Tibial nerve (tissue), 4 donors: Measurements from ENCODE around the gene KIF1B. TPM values are rescaled to one million over a fixed set of nuclear protein-coding genes. Genes with fewer than 3 reads are reported as not detected.

Source experiments
- DNase-seq, 2 donors: peaks; one replicate each; pipeline ENCODE4 v3.0.0-alpha.2; 2019; ENCODE audit warnings: low spot score in 2 of 2
- H3K27ac ChIP-seq, 4 donors: fragments of 200-600 bp; sonication (generic) in 3 of 4; one replicate each; pipeline ENCODE4 v1.5.1; 2017 to 2019; ENCODE audit warnings: mild to moderate bottlenecking in 1 of 4
- H3K27me3 ChIP-seq, 2 donors: fragments of 200-600 bp; sonication (generic) in 1 of 2; one replicate each; pipeline versions ENCODE4 v1.5.1 to v1.6.0; 2017 to 2019
- H3K36me3 ChIP-seq, 3 donors: fragments of 200-600 bp; sonication (generic); one replicate each; pipeline ENCODE4 v1.5.1; 2018 to 2019
- H3K4me1 ChIP-seq, 4 donors: fragments of 200-600 bp; sonication (generic) in 3 of 4; one replicate each; pipeline ENCODE4 v1.5.1; 2017 to 2019
- H3K4me3 ChIP-seq, 4 donors: fragments of 200-600 bp; sonication (generic) in 3 of 4; one replicate each; pipeline ENCODE4 v1.5.1; 2017 to 2019; ENCODE audit warnings: mild to moderate bottlenecking in 1 of 4, moderate library complexity in 1 of 4
- H3K9me3 ChIP-seq, 4 donors: fragments of 200-600 bp; sonication (generic) in 3 of 4; one replicate each; pipeline ENCODE4 v1.5.1; 2017 to 2019
- EP300 ChIP-seq, 2 donors: sonication (generic); formaldehyde crosslinking; IDR thresholded peaks; one replicate each; pipeline ENCODE4 v1.6.1; 2017; ENCODE audit warnings: antibody characterized with exemption in 2 of 2, mild to moderate bottlenecking in 1 of 2
- POLR2A ChIP-seq, 2 donors: fragments of 450-650 bp; IDR thresholded peaks; one replicate each; pipeline ENCODE4 v1.6.1; 2017; ENCODE audit warnings: antibody characterized with exemption in 2 of 2, mild to moderate bottlenecking in 2 of 2, moderate library complexity in 2 of 2
- WGBS, 2 donors: methylation state at CpG; one replicate each; pipeline ENCODE4 v1.1.5; 2018; 5-methylcytosine and 5-hydroxymethylcytosine counted together
- total RNA-seq, 4 donors: library from RNA; depleted of rRNA; stranded (reverse); fragments of >200 nt; gene quantifications; one replicate each; pipeline ENCODE4 v1.1.0, GENCODE V29; 2016
- TF ChIP-seq, protein P1 (sequence below), 5 experiments: fragments of 200-600 bp in 3 of 5; fragments of 450-650 bp in 2 of 5; sonication (generic) in 3 of 5; IDR thresholded peaks; one replicate each; pipeline ENCODE4 v1.5.1; 2016 to 2019; ENCODE audit warnings: antibody characterized with exemption in 5 of 5, mild to moderate bottlenecking in 3 of 5, moderate library complexity in 2 of 5

The KIF1B gene
- total RNA-seq, 4 donors from 2014 or later = 50.6 to 76.2 (median 66.0) TPM

GRCh38 chr1:10271869-10272268, 61.5 kb downstream of the KIF1B start:
- TF ChIP-seq POLR2A (IDR thresholded peaks at IDR 0.05) (no peak), EP300 (IDR thresholded peaks at IDR 0.05) (no peak)
- TF ChIP-seq, protein P1, sequence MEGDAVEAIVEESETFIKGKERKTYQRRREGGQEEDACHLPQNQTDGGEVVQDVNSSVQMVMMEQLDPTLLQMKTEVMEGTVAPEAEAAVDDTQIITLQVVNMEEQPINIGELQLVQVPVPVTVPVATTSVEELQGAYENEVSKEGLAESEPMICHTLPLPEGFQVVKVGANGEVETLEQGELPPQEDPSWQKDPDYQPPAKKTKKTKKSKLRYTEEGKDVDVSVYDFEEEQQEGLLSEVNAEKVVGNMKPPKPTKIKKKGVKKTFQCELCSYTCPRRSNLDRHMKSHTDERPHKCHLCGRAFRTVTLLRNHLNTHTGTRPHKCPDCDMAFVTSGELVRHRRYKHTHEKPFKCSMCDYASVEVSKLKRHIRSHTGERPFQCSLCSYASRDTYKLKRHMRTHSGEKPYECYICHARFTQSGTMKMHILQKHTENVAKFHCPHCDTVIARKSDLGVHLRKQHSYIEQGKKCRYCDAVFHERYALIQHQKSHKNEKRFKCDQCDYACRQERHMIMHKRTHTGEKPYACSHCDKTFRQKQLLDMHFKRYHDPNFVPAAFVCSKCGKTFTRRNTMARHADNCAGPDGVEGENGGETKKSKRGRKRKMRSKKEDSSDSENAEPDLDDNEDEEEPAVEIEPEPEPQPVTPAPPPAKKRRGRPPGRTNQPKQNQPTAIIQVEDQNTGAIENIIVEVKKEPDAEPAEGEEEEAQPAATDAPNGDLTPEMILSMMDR (IDR thresholded peaks at IDR 0.05) = no peak
- WGBS, 2 donors = 89 to 94% methylated on average over 2 of the region's 2 CpGs
- DNase-seq = no peak
- peak overlapping the region in 1 of 4 donors; percentile 8 for H3K27ac ChIP-seq
- no peaks in the 10 kb centered on the region for H3K9me3 ChIP-seq
- peaks cover 0 to 6% (median 0%) of the 10 kb centered on the region in 4 donors for H3K4me1 ChIP-seq
- peaks cover 0 to 50% (median 6%) of the 10 kb centered on the region in 3 donors for H3K36me3 ChIP-seq
- no peaks in the 10 kb centered on the region for H3K27me3 ChIP-seq
- H3K4me3 ChIP-seq = no peak overlapping the region

DNA sequence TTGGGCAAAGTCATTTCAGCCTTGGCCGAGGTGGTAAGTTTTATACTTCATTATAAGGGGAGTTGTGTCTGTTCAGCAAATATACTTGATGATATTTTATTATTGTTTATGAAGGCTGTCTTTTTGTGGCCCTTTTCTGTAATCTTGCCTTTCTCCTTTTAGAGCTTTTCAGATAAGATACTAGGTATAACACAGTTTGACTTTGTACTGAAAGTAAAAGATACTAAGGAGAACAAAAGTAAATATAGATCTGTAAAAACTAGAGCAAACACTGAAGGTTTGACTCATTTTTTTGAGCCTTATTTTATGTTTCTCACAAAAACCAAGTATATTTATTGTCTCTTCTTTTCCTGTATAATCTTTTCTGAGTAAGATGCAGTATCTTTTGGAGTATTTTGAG, 61.9 kb downstream of the KIF1B start:
- Histone ChIP-seq H3K36me3 (peaks cover 0 to 50% (median 6%) of the 10 kb centered on the region in 3 donors), H3K4me1 (peaks cover 0 to 6% (median 0%) of the 10 kb centered on the region in 4 donors), H3K27me3 (no peaks in the 10 kb centered on the region), H3K27ac (peak overlapping the region in 1 of 4 donors; percentile 8), H3K4me3 (no peak overlapping the region), H3K9me3 (no peaks in the 10 kb centered on the region)
- no peak for DNase-seq
- TF ChIP-seq EP300 (IDR thresholded peaks at IDR 0.05) (no peak), POLR2A (IDR thresholded peaks at IDR 0.05) (no peak)
- TF ChIP-seq, protein P1 (IDR thresholded peaks at IDR 0.05) = no peak
- WGBS, 2 donors = 81 to 95% methylated on average over 1 of the region's 1 CpG

GRCh38 chr1:10278880-10279279, 68.5 kb downstream of the KIF1B start:
- WGBS, 2 donors = 83 to 86% methylated on average over 5 of the region's 5 CpGs
- no peak overlapping the region for H3K27ac ChIP-seq
- DNase-seq = no peak
- no peak overlapping the region for H3K4me3 ChIP-seq
- peaks cover 0 to 6% (median 1%) of the 10 kb centered on the region in 4 donors for H3K4me1 ChIP-seq
- H3K36me3 ChIP-seq = peaks cover 0 to 78% (median 0%) of the 10 kb centered on the region in 3 donors
- H3K27me3 ChIP-seq = no peaks in the 10 kb centered on the region
- no peaks in the 10 kb centered on the region for H3K9me3 ChIP-seq
- TF ChIP-seq, protein P1 (IDR thresholded peaks at IDR 0.05) = no peak
- TF ChIP-seq EP300 (IDR thresholded peaks at IDR 0.05) (no peak), POLR2A (IDR thresholded peaks at IDR 0.05) (no peak)

DNA sequence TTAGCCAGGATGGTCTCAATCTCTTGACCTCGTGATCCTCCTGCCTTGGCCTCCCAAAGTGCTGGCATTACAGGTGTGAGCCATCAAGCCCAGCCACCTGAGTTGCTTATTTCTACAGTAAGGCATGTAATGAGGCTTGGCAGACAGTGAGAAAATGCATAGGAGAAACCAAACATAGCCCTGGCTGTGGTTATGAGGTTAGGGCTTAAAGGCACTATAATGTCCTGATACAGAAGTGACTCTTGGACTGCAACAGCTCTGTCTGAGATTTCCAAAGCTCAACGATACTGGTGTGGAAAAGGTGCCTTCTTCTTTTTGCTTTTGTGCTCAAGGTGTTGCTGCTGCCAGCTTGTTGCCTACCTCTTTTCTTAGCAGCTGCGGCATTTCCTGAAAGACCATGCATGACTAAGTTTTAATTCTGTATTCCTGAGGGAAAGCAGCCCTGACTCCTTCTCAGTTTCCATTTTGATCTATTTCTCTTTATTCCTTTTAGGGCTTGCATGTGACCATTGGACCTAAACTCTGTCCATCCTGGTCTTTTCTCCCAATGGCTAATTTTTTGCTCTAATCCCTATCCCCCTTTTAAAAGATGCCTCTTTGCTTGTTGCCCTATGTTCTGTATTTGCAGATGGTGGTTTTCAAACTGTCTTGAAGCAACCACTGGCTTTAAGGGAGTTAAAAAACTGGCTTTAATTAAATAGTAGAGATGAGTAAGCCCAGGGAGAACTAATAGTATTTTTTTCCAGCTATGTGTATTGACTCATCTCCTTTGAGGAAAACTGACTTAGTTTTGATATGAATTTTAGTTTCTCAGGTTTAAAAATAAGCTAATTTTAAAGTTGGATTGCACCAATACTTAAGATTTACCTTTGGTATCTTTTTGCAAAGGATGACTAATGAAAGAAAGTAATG, 70.3 kb downstream of the KIF1B start:
- Histone ChIP-seq H3K4me1 (peaks cover 0 to 3% (median 0%) of the 10 kb centered on the region in 4 donors), H3K36me3 (peaks cover 0 to 93% (median 0%) of the 10 kb centered on the region in 3 donors), H3K27me3 (no peaks in the 10 kb centered on the region), H3K9me3 (no peaks in the 10 kb centered on the region), H3K4me3 (no peak overlapping the region), H3K27ac (no peak overlapping the region)
- 94 to 95% methylated on average over 3 of the region's 3 CpGs for WGBS, 2 donors
- TF ChIP-seq POLR2A (IDR thresholded peaks at IDR 0.05) = no peak
- no peak for TF ChIP-seq EP300 (IDR thresholded peaks at IDR 0.05)
- TF ChIP-seq, protein P1 (IDR thresholded peaks at IDR 0.05) = no peak
- DNase-seq = no peak
